GM12872 (cell line): ENCODE data around the gene PIBF1.

Source experiments
- TF ChIP-seq, protein P1 (sequence below): IDR thresholded peaks from 3 replicates; pipeline ENCODE4 v1.5.1; 2011; ENCODE audit warnings: low read depth, mild to moderate bottlenecking, low read length, moderate library complexity; ENCODE audit not compliant: insufficient read depth

The PIBF1 gene

DNA sequence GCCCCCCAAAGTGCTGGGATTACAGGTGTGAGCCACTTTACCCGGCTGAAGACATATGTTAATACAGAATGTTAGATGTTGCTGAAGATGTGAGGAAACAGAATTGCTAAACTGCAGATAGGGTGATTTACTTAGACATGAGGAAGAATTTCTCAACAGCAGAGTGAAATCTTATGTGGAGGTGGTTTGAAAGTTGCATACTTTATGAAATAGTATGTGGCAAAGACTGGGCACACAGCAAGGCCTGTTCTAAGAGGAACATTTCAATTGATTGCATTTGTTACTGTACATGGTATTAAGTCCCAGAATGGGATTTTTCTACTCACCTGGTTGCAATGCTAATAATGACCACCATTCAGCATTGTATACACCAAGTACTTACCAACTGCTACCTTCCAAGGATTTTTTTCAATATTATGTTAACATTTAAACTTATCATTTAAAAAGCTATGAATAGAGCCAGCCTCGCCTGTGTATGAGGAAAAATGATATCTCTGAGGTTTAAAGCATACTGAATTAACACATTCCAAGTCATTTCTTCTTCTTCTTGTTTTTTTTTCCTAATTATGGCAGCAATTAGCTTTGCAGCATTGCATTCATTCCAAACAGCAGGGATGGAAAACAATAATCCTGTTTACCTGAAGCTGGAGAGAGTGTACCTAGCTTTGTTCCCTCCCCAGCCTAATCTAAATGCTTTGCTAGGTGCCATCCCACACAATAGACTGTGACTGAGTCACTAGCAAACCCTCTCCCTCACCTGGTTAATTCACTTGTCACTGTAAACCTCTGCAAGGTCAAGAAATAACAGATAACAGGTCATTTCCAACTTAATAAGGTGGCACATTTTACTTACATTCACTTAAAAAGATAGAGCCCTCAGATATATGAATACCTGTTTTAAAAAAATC, 257.5 kb downstream of the PIBF1 start:
- TF ChIP-seq, protein P1, sequence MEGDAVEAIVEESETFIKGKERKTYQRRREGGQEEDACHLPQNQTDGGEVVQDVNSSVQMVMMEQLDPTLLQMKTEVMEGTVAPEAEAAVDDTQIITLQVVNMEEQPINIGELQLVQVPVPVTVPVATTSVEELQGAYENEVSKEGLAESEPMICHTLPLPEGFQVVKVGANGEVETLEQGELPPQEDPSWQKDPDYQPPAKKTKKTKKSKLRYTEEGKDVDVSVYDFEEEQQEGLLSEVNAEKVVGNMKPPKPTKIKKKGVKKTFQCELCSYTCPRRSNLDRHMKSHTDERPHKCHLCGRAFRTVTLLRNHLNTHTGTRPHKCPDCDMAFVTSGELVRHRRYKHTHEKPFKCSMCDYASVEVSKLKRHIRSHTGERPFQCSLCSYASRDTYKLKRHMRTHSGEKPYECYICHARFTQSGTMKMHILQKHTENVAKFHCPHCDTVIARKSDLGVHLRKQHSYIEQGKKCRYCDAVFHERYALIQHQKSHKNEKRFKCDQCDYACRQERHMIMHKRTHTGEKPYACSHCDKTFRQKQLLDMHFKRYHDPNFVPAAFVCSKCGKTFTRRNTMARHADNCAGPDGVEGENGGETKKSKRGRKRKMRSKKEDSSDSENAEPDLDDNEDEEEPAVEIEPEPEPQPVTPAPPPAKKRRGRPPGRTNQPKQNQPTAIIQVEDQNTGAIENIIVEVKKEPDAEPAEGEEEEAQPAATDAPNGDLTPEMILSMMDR, result no peak

DNA sequence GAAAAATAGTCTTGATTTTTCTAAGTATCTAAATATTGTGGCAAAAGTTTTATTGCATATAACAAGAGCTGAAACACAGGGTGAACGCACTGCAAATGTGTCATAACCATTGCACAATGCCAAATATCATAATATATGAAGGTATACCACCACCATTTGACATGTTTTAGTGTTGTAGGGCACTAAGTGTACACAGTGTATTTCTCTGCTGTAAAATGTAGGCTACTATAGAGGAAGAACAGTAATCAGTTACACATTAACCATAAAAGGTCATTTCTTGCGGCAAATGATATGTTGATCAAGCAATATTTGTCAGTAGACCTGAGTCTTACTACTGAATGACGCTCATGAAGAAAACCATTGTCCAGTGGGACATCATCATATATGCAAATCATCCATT, 258.6 kb downstream of the PIBF1 start:
- TF ChIP-seq, protein P1, result no peak

DNA sequence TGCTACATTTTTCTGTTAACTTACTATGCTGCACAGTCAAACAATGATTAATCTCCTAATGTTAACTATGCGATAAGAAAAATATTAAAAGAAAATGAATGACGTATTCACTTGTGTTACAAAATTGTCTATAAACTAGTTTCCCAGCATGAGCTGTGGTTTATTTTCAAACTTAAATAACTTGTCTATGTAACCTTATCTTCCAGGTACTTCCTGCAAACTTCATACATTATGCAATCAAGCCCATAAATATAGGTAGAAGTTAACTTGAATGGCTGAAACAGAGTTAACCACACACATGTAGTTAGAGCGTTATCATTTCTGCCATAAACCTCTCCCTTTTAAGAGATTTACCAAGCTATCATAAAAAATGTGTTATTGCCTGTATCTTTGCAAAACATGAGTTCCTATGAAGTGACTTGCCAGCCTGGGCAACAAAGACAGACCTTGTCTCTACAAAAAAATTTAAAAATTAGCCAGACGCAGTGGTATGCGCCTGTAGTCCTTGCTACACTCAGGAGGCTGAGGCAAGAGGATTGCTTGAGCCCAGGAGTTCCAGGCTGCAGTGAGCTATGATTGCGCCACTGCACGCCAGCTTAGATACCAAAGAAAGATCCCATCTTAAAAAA, 259.1 kb downstream of the PIBF1 start:
- TF ChIP-seq, protein P1, result no peak

DNA sequence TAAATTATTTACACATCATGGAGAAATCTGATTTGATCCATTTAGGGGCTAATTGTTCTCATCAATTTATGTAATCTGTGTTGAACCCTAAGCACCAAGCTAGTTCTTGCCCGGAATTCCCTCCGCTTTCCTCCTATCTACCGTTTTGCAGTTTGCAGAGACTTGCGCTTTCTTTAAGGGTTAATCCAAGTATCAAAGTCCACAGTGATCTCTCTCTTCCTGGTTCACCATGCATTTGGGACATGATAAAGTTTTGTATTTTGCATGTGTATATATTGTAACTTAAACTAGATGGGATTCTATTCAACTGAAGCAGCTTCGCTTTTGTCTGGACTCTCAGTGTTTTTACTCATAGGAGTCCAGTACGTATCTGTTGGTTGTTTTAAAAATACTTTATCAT, 263.1 kb downstream of the PIBF1 start:
- TF ChIP-seq, protein P1, result no peak

DNA sequence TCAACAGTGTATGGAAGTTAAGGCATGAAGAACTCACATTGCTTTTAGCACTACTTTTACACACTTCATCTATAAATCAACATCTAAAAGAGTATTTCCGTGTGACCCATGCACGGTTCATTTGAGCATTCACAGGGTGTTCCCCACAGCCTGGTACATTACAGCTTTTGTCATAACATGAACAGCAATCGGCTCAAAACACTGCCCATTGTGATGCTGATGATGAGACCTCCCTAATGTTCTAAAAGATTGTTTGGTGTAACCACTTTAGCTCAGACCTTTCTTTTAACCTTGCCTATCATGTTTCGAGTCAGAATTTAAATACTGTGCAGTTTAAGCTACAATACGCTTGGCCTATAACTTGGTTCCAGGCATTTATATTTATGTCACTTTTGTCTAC, 272.8 kb downstream of the PIBF1 start:
- TF ChIP-seq, protein P1, result no peak

DNA sequence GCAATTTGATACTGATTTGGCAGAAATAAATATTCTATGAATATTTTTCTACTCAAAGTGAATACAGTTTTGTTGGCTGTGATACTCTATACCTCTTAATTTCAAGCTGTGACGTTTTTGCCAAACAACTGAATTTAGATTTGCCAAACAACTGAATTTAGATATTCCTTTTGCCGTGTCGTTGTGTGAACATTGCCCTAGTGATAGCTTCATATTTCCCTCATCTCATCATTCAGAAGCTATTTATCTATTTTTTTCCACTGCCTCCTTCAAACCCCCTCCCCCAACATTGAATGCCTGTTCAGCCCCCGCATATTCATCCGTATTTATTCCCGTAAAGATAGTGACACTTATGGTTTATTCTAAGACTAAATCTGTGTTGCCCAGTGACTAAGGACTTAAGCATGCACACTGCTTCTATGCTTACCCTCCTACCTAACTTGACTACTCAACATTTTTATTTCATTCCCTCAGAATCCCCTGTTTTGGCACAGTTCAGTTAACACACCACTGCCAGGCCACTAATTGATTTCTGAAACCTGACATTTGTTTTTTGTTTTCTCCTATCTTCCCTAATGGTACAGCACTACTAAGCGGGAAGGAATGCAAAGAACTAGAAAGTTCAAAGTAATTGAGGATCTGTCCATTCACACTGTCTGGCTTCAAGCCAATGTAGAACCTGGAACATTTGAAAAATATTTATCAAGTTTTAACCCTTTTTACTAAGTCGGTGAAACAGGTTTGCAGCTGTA, 274.1 kb downstream of the PIBF1 start:
- TF ChIP-seq, protein P1, result no peak

DNA sequence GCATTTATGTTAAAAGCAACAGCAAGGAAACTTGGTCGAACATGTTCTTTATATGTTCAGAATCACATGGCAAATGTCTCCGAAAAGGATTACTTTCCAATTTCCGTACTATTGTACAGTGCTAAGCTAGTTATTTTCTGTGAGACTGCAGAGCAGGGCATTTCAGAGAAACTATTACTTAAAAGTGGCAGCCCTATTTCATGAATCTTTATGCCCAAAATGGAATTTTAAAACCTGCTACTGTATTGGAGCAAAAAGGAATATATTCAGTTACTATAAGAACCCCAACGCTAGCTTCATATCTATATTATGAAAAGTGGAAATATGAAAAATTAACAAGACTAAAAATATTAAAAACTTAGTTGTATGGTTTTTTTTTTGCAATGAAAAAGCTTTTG, 274.6 kb downstream of the PIBF1 start:
- TF ChIP-seq, protein P1, result no peak
